ENCODE results near the gene VWF. TPM values are rescaled to one million over a fixed set of nuclear protein-coding genes. Genes with fewer than 3 reads are reported as not detected.

The VWF gene
- total and polyA plus RNA-seq, 9 donors, result 37.9 to 278 (median 107) TPM

GRCh38 chr12:5976711-5977110 is 147.8 kb downstream of the VWF start:
- no peak for DNase-seq
- Histone ChIP-seq H3K36me3 (no peaks in the 10 kb centered on the region), H3K4me1 (ENCODE audit: insufficient read depth) (no peaks in the 10 kb centered on the region), H3K4me3 (no peak overlapping the region), H3K27ac (no peak overlapping the region), H3K27me3 (no peaks in the 10 kb centered on the region), H3K9me3 (no peaks in the 10 kb centered on the region)
- no peak for TF ChIP-seq POLR2A (IDR thresholded peaks at IDR 0.05)
- no peak for TF ChIP-seq EP300 (IDR thresholded peaks at IDR 0.05)
- TF ChIP-seq, protein P1, sequence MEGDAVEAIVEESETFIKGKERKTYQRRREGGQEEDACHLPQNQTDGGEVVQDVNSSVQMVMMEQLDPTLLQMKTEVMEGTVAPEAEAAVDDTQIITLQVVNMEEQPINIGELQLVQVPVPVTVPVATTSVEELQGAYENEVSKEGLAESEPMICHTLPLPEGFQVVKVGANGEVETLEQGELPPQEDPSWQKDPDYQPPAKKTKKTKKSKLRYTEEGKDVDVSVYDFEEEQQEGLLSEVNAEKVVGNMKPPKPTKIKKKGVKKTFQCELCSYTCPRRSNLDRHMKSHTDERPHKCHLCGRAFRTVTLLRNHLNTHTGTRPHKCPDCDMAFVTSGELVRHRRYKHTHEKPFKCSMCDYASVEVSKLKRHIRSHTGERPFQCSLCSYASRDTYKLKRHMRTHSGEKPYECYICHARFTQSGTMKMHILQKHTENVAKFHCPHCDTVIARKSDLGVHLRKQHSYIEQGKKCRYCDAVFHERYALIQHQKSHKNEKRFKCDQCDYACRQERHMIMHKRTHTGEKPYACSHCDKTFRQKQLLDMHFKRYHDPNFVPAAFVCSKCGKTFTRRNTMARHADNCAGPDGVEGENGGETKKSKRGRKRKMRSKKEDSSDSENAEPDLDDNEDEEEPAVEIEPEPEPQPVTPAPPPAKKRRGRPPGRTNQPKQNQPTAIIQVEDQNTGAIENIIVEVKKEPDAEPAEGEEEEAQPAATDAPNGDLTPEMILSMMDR (IDR thresholded peaks at IDR 0.05), result no peak
- WGBS, 3 donors, result 30 to 44% (median 35%) methylated on average over 6 of the region's 6 CpGs
- intact Hi-C loops (cut with DNase I), result no loop called here

DNA sequence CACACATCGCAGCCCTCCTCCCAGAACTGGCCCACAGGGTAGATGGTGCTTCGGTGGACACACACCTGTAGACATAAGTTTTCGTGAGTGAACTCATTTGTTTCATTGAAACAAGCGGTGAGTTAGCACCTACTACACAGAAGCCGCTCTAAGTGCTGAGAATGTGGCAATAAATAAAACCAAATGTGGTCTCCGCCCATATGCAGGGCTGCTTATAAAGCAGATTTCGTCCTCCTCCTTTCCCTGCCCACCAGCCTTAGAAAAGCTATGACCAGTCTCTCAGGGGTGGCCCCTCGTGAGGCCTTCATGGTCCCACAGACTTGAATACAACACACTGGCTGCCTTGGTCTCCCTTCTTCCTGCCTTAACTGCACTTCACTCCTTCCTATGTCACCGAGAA is 148.3 kb downstream of the VWF start:
- intact Hi-C loops (cut with DNase I), result no loop called here
- no peak overlapping the region for H3K27ac ChIP-seq
- H3K27me3 ChIP-seq, result no peaks in the 10 kb centered on the region
- WGBS, 3 donors, result 85 to 87% (median 87%) methylated on average over 9 of the region's 9 CpGs
- TF ChIP-seq EP300 (IDR thresholded peaks at IDR 0.05) (no peak), POLR2A (IDR thresholded peaks at IDR 0.05) (no peak)
- TF ChIP-seq, protein P1 (IDR thresholded peaks at IDR 0.05), result no peak
- no peaks in the 10 kb centered on the region for H3K9me3 ChIP-seq
- no peaks in the 10 kb centered on the region for H3K4me1 ChIP-seq (ENCODE audit: insufficient read depth)
- no peak for DNase-seq
- no peaks in the 10 kb centered on the region for H3K36me3 ChIP-seq
- H3K4me3 ChIP-seq, result no peak overlapping the region

DNA sequence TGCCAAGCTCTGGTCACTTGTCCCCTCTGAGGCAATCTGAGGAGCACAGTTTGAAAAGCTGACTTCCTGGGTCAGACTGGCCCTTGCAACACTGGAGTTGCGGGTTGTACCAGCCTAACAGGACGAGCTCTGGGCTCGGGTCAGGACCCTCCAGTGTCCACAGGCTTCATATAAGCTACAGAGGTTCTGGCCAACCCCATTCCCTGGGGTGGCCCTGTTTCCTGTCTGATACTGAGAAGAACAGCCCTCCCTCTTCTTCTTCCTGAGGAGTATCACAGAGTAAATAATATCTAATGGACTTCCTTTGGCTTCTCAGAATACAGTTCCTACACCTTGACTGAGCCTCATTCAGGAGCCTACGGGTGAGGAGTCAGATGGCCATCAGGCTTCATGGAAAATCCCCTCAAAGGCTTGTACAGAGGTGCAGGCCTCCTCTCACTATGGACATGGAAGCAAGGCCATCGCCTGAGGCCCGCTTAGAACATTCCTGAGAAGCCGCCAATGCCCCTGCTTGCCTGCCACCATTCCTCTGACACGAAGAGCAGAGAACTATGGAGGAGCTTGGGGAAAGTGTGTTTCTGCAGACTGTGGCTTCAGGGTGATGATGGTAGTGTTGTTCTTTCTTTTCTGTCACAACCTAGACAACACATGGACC is 150.9 kb downstream of the VWF start:
- DNase-seq, result no peak
- H3K9me3 ChIP-seq, result no peaks in the 10 kb centered on the region
- no peaks in the 10 kb centered on the region for H3K4me1 ChIP-seq (ENCODE audit: insufficient read depth)
- H3K27ac ChIP-seq, result no peak overlapping the region
- no peaks in the 10 kb centered on the region for H3K27me3 ChIP-seq
- intact Hi-C loops (cut with DNase I), result no loop called here
- H3K36me3 ChIP-seq, result no peaks in the 10 kb centered on the region
- TF ChIP-seq EP300 (IDR thresholded peaks at IDR 0.05), result no peak
- TF ChIP-seq, protein P1 (IDR thresholded peaks at IDR 0.05), result no peak
- no peak for TF ChIP-seq POLR2A (IDR thresholded peaks at IDR 0.05)
- H3K4me3 ChIP-seq, result no peak overlapping the region
- 80 to 84% (median 81%) methylated on average over 8 of the region's 8 CpGs for WGBS, 3 donors

GRCh38 chr12:5972387-5972786 is 152.1 kb downstream of the VWF start:
- no peaks in the 10 kb centered on the region for H3K36me3 ChIP-seq
- TF ChIP-seq EP300 (IDR thresholded peaks at IDR 0.05), result no peak
- DNase-seq, result no peak
- no peaks in the 10 kb centered on the region for H3K4me1 ChIP-seq (ENCODE audit: insufficient read depth)
- intact Hi-C loops (cut with DNase I), result no loop called here
- H3K27me3 ChIP-seq, result no peaks in the 10 kb centered on the region
- H3K27ac ChIP-seq, result no peak overlapping the region
- H3K4me3 ChIP-seq, result no peak overlapping the region
- WGBS, 3 donors, result 43 to 59% (median 46%) methylated on average over 8 of the region's 8 CpGs
- no peaks in the 10 kb centered on the region for H3K9me3 ChIP-seq

- H3K36me3 ChIP-seq, result no peaks in the 10 kb centered on the region
- TF ChIP-seq POLR2A (IDR thresholded peaks at IDR 0.05) (no peak), EP300 (IDR thresholded peaks at IDR 0.05) (no peak)
- TF ChIP-seq, protein P1 (IDR thresholded peaks at IDR 0.05), result no peak
- no peak for DNase-seq
Observed at GRCh38 chr12:5971194-5971850, 153.1 kb downstream of the VWF start.

More at GRCh38 chr12:5971194-5971850, 153.1 kb downstream of the VWF start:
- intact Hi-C loops (cut with DNase I), result no loop called here
- no peaks in the 10 kb centered on the region for H3K9me3 ChIP-seq
- no peak overlapping the region for H3K27ac ChIP-seq
- H3K4me3 ChIP-seq, result no peak overlapping the region
- H3K4me1 ChIP-seq (ENCODE audit: insufficient read depth), result no peaks in the 10 kb centered on the region
- WGBS, 3 donors, result 77 to 84% (median 79%) methylated on average over 10 of the region's 10 CpGs
- no peaks in the 10 kb centered on the region for H3K27me3 ChIP-seq
